Endothelial cell of umbilical vein (primary cell): ENCODE data around the gene LDLRAD4. TPM values are rescaled to one million over a fixed set of nuclear protein-coding genes. Genes with fewer than 3 reads are reported as not detected.

ENCODE experiments used
- BruUV-seq: library from RNA; stranded (reverse); fragments of 400-500 nt; replicated peaks from 2 replicates; lab custom pipeline; 2021; lab: Mats Ljungman, UMichigan
- CTCF ChIA-PET: fragments of 300-600, 350-600 bp; sonication (Branson Sonifier 250); formaldehyde crosslinking; loops from one replicate; lab custom pipeline; 2021; ENCODE audit warnings: antibody characterized with exemption, inconsistent platforms; lab: Charles Lee
- POLR2A ChIA-PET: fragments of 300-600, 350-600 bp; sonication (Branson Sonifier 250); formaldehyde crosslinking; loops from one replicate; lab custom pipeline; 2021; ENCODE audit warnings: antibody characterized with exemption, inconsistent platforms; lab: Charles Lee
- DNase-seq: peaks from one replicate; pipeline ENCODE4 v3.0.0-alpha.2; 2011; ENCODE audit warnings: low read depth, low spot score
- FAIRE-seq: peaks from 2 replicates; lab custom pipeline; 2011; peaks lifted over from hg19 to GRCh38; lab: Jason Lieb, UNC
- H2AFZ ChIP-seq: 2 replicates; pipeline ENCODE4 v1.6.0; 2012; ENCODE audit warnings: low read depth, low read length, control low read depth, inconsistent platforms
- H3K27ac ChIP-seq: 2 replicates; pipeline ENCODE4 v1.5.1; 2011; ENCODE audit warnings: low read depth, mild to moderate bottlenecking, control low read depth, low read length, moderate library complexity; ENCODE audit not compliant: insufficient read depth
- H3K27me3 ChIP-seq, 2 experiments: 2 replicates each; pipeline versions ENCODE4 v1.6.0 to v1.6.1; 2011; ENCODE audit warnings: low read length in 2 of 2, mixed read lengths in 1 of 2; ENCODE audit not compliant: control insufficient read depth in 2 of 2, insufficient read depth in 2 of 2
- H3K36me3 ChIP-seq, 2 experiments: 2 replicates in 1 of 2; 3 replicates in 1 of 2; pipeline ENCODE4 v1.5.1; 2011; ENCODE audit warnings: low read length in 2 of 2, mild to moderate bottlenecking in 1 of 2, moderate library complexity in 1 of 2; ENCODE audit not compliant: control insufficient read depth in 2 of 2, insufficient read depth in 2 of 2; ENCODE audit errors: extremely low read depth in 1 of 2
- H3K4me1 ChIP-seq: 3 replicates; pipeline ENCODE4 v1.5.1; 2011; ENCODE audit warnings: mild to moderate bottlenecking, low read length; ENCODE audit not compliant: control insufficient read depth, insufficient read depth; ENCODE audit errors: extremely low read depth
- H3K4me2 ChIP-seq: 2 replicates; pipeline ENCODE4 v1.6.1; 2011; ENCODE audit warnings: low read length, control low read depth, mixed read lengths; ENCODE audit not compliant: insufficient read depth
- H3K4me3 ChIP-seq, 3 experiments: fragments of 200-600 bp in 1 of 3; sonication (generic), shearing (Covaris generic) in 1 of 3; replicated peaks in 1 of 3; 2 replicates each; pipeline ENCODE4 v1.5.1; 2011 to 2016; ENCODE audit warnings: control low read depth in 3 of 3, low read length in 3 of 3, mild to moderate bottlenecking in 2 of 3, inconsistent platforms in 1 of 3, low read depth in 1 of 3, moderate library complexity in 1 of 3; ENCODE audit not compliant: insufficient read depth in 1 of 3
- H3K79me2 ChIP-seq: 2 replicates; pipeline ENCODE4 v1.6.0; 2012; ENCODE audit warnings: low read length, inconsistent platforms; ENCODE audit not compliant: control insufficient read depth, insufficient read depth
- H3K9ac ChIP-seq: replicated peaks from 2 replicates; pipeline ENCODE3; 2011; ENCODE audit warnings: low read length, control low read depth; ENCODE audit not compliant: insufficient read depth; ENCODE audit errors: extremely low read depth
- H3K9me1 ChIP-seq: replicated peaks from 3 replicates; pipeline ENCODE4 v1.6.0; 2011; ENCODE audit warnings: mild to moderate bottlenecking, low read length; ENCODE audit not compliant: control insufficient read depth, insufficient read depth; ENCODE audit errors: extremely low read depth
- H3K9me3 ChIP-seq: replicated peaks from 2 replicates; pipeline ENCODE4 v1.5.1; 2012; ENCODE audit warnings: low read length, inconsistent platforms; ENCODE audit not compliant: control insufficient read depth, insufficient read depth
- H4K20me1 ChIP-seq: replicated peaks from 2 replicates; pipeline ENCODE3; 2011; ENCODE audit warnings: mild to moderate bottlenecking, low read length; ENCODE audit not compliant: control insufficient read depth, insufficient read depth; ENCODE audit errors: extremely low read depth
- EZH2 ChIP-seq: IDR thresholded peaks from 2 replicates; pipeline ENCODE4 v1.6.1; 2012; ENCODE audit warnings: borderline replicate concordance, low read depth, mild to moderate bottlenecking, moderate library complexity, low read length, inconsistent platforms; ENCODE audit not compliant: severe bottlenecking
- FOS ChIP-seq: IDR thresholded peaks from 2 replicates; pipeline ENCODE4 v1.6.1; 2011; ENCODE audit warnings: mild to moderate bottlenecking, low read length, moderate library complexity, borderline replicate concordance; ENCODE audit not compliant: insufficient read depth
- GATA2 ChIP-seq: IDR thresholded peaks from 2 replicates; pipeline ENCODE4 v1.7.0; 2011; ENCODE audit warnings: low read depth, mild to moderate bottlenecking, moderate library complexity, mixed read lengths, low read length; ENCODE audit not compliant: insufficient read length, insufficient read depth
- JUN ChIP-seq: IDR thresholded peaks from 2 replicates; pipeline ENCODE4 v1.6.1; 2011; ENCODE audit warnings: borderline replicate concordance, low read depth; ENCODE audit not compliant: insufficient read length, insufficient read depth
- MYC ChIP-seq: IDR thresholded peaks from one replicate; pipeline ENCODE4 v1.6.1; 2011; ENCODE audit warnings: mild to moderate bottlenecking, low read depth, low read length
- POLR2A ChIP-seq: IDR thresholded peaks from 2 replicates; pipeline ENCODE4 v1.6.1; 2012; ENCODE audit warnings: low read depth, mild to moderate bottlenecking, control low read depth, low read length
- POLR2AphosphoS5 ChIP-seq: IDR thresholded peaks from 2 replicates; pipeline ENCODE4 v1.6.1; 2012; ENCODE audit warnings: low read depth, mild to moderate bottlenecking, control low read depth, low read length, moderate library complexity; ENCODE audit not compliant: insufficient read depth
- dilution Hi-C: fragments of 300-500 bp; cut with MboI; formaldehyde crosslinking; loops from one replicate; pipeline ENCODE4 v1.15.0; 2019; ENCODE audit warnings: low sequenced_read_pairs; ENCODE audit not compliant: extremely low pct_ligation_motif_present
- intact Hi-C: fragments of 100-400 bp; cut with micrococcal nuclease; formaldehyde crosslinking; loops from one replicate; pipeline ENCODE4 v1.10.0; 2022
- polyA plus RNA-seq, 4 experiments: library from polyadenylated mRNA; depleted of rRNA in 3 of 4; stranded (reverse) in 3 of 4; unstranded in 1 of 4; fragments of >200 nt; gene quantifications; 2 replicates each; pipeline versions ENCODE4 v1.2.1 to v1.2.3, GENCODE V29; 2011 to 2012; ENCODE audit warnings: missing spikeins in 1 of 4
- total RNA-seq: library from RNA; stranded (reverse); gene quantifications from 2 replicates; pipeline ENCODE4 v1.2.3, GENCODE V29; 2021
- TF ChIP-seq, protein P1 (sequence below): IDR thresholded peaks from 2 replicates; pipeline ENCODE4 v1.6.1; 2011; ENCODE audit not compliant: insufficient read depth, insufficient read length
- TF ChIP-seq, protein P2 (sequence below), 2 donors: IDR thresholded peaks; 1 replicate in 1 of 2; 2 replicates in 1 of 2; pipeline ENCODE4 v1.5.1; 2011; ENCODE audit warnings: low read length in 2 of 2, mild to moderate bottlenecking in 2 of 2, moderate library complexity in 2 of 2, control low read depth in 1 of 2, inconsistent platforms in 1 of 2, low read depth in 1 of 2; ENCODE audit not compliant: insufficient read depth in 1 of 2; ENCODE audit errors: extremely low read depth in 1 of 2

Gene LDLRAD4
- total and polyA plus RNA-seq, 2 donors (not counting 3 experiments of a cell fraction or from before 2014, with no cell fraction given) = 5.2 to 6.5 TPM

GRCh38 chr18:13451213-13451540 lies 232.6 kb downstream of the LDLRAD4 start:
- intact Hi-C loops = no loop called here
- H3K9ac ChIP-seq = no peak overlapping the region
- no peaks in the 10 kb centered on the region for H4K20me1 ChIP-seq
- dilution Hi-C loops = no loop called here
- H3K9me3 ChIP-seq = no peaks in the 10 kb centered on the region
- H3K4me3 ChIP-seq = no peak overlapping the region
- no peak overlapping the region for H3K4me2 ChIP-seq
- DNase-seq (no peak), FAIRE-seq (no peak)
- H3K79me2 ChIP-seq = no peaks in the 10 kb centered on the region
- H3K9me1 ChIP-seq = no peaks in the 10 kb centered on the region
- BruUV-seq = no TSS peak
- H3K27ac ChIP-seq = no peak overlapping the region
- TF ChIP-seq EZH2 (no peak), GATA2 (no peak), FOS (no peak), MYC (no peak), JUN (no peak), POLR2AphosphoS5 (no peak), POLR2A (no peak)
- TF ChIP-seq, protein P1, sequence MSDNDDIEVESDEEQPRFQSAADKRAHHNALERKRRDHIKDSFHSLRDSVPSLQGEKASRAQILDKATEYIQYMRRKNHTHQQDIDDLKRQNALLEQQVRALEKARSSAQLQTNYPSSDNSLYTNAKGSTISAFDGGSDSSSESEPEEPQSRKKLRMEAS = no peak
- TF ChIP-seq, protein P2, sequence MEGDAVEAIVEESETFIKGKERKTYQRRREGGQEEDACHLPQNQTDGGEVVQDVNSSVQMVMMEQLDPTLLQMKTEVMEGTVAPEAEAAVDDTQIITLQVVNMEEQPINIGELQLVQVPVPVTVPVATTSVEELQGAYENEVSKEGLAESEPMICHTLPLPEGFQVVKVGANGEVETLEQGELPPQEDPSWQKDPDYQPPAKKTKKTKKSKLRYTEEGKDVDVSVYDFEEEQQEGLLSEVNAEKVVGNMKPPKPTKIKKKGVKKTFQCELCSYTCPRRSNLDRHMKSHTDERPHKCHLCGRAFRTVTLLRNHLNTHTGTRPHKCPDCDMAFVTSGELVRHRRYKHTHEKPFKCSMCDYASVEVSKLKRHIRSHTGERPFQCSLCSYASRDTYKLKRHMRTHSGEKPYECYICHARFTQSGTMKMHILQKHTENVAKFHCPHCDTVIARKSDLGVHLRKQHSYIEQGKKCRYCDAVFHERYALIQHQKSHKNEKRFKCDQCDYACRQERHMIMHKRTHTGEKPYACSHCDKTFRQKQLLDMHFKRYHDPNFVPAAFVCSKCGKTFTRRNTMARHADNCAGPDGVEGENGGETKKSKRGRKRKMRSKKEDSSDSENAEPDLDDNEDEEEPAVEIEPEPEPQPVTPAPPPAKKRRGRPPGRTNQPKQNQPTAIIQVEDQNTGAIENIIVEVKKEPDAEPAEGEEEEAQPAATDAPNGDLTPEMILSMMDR (IDR thresholded peaks at IDR 0.05; ENCODE audit: extremely low read depth in 1 of 2, insufficient read depth in 1 of 2, low read depth in 1 of 2, low read length in 2 of 2) = no peak
- H2AFZ ChIP-seq = no peak overlapping the region
- H3K36me3 ChIP-seq = no peaks in the 10 kb centered on the region
- no peaks in the 10 kb centered on the region for H3K27me3 ChIP-seq
- H3K4me1 ChIP-seq = no peaks in the 10 kb centered on the region
- ChIA-PET CTCF (no interaction called here), POLR2A (no interaction called here)
